GM23338 (cell line): ENCODE measurements around the gene SAMHD1.

Experiments used
- CREB1 ChIP-seq: fragments of 250-450 bp; sonication (Bioruptor Pico); IDR thresholded peaks from 2 replicates; pipeline ENCODE4 v1.5.0; 2020; ENCODE audit warnings: low read depth, mild to moderate bottlenecking, moderate library complexity
- CTCF ChIP-seq, 2 experiments: fragments of 200-600 bp in 1 of 2; sonication (generic) in 1 of 2; conservative IDR thresholded peaks; 2 replicates each; pipeline versions ENCODE4 v1.5.1 to v1.6.1; 2016 to 2017; ENCODE audit warnings: antibody characterized with exemption in 2 of 2, low read depth in 2 of 2, mild to moderate bottlenecking in 2 of 2, moderate library complexity in 1 of 2
- JUNB ChIP-seq: IDR thresholded peaks from one replicate; pipeline ENCODE4 v1.6.1; 2016; ENCODE audit warnings: antibody characterized with exemption; ENCODE audit not compliant: unreplicated experiment
- POLR2AphosphoS5 ChIP-seq: IDR thresholded peaks from 2 replicates; pipeline ENCODE4 v1.6.1; 2016; ENCODE audit warnings: antibody characterized with exemption, low read depth
- REST ChIP-seq: IDR thresholded peaks from one replicate; pipeline ENCODE4 v1.6.1; 2018; ENCODE audit warnings: antibody characterized with exemption; ENCODE audit not compliant: unreplicated experiment

- TF ChIP-seq CTCF (conservative IDR thresholded peaks at IDR 0.05; ENCODE audit: low read depth in 2 of 2) (no peak), REST (no peak), POLR2AphosphoS5 (no peak), JUNB (no peak), CREB1 (CRISPR knock-in tag) (no peak)
Observed at GRCh38 chr20:36881888-36882287, 69.6 kb downstream of the SAMHD1 start.
